ENCODE measurements around the gene PLEKHM3.
A peak's percentile ranks its signal among the peaks of the same experiment; 100 is the strongest.

The PLEKHM3 gene

GRCh38 chr2:208010506-208010905 lies 14.8 kb downstream of the PLEKHM3 start:
- H3F3A ChIP-seq (ENCODE audit: low read depth): no peaks in the 10 kb centered on the region
- H3K27me3 ChIP-seq (ENCODE audit: insufficient read depth, low read length, poor library complexity, severe bottlenecking): no peaks in the 10 kb centered on the region
- H3K9me2 ChIP-seq (replicated peaks; ENCODE audit: low read depth, low read length): no peaks in the 10 kb centered on the region
- peaks cover 37% of the 10 kb centered on the region for H3K79me2 ChIP-seq (ENCODE audit: insufficient read depth, low read length)
- no peak overlapping the region for H2AFZ ChIP-seq (ENCODE audit: low read length)
- H4K20me1 ChIP-seq (ENCODE audit: insufficient read depth, low read length, poor library complexity, severe bottlenecking): no peaks in the 10 kb centered on the region
- no peak overlapping the region for H3K9ac ChIP-seq (ENCODE audit: low read depth, low read length, poor library complexity, severe bottlenecking)
- H3K4me2 ChIP-seq (ENCODE audit: low read depth, low read length, poor library complexity, severe bottlenecking): peak overlapping the region; percentile 9
- H3K36me3 ChIP-seq (ENCODE audit: insufficient read depth, low read length): no peaks in the 10 kb centered on the region
- H3K9me3 ChIP-seq (ENCODE audit: insufficient read depth, low read depth, low read length): no peaks in the 10 kb centered on the region
- TF ChIP-seq CTCF (conservative IDR thresholded peaks at IDR 0.05; ENCODE audit: low read length) (no peak), EZH2phosphoT487 (IDR thresholded peaks at IDR 0.05; ENCODE audit: borderline replicate concordance) (no peak)
- peaks cover 43% of the 10 kb centered on the region for H3K4me1 ChIP-seq (ENCODE audit: insufficient read depth, low read length, poor library complexity, severe bottlenecking)
- H3K4me3 ChIP-seq (ENCODE audit: low read length, poor library complexity, severe bottlenecking): no peak overlapping the region

- Histone ChIP-seq H3K27me3 (ENCODE audit: insufficient read depth, low read length, poor library complexity, severe bottlenecking) (no peaks in the 10 kb centered on the region), H3F3A (ENCODE audit: low read depth) (no peaks in the 10 kb centered on the region), H3K4me3 (ENCODE audit: low read length, poor library complexity, severe bottlenecking) (no peak overlapping the region), H3K36me3 (ENCODE audit: insufficient read depth, low read length) (no peaks in the 10 kb centered on the region), H3K4me2 (ENCODE audit: low read depth, low read length, poor library complexity, severe bottlenecking) (no peak overlapping the region), H2AFZ (ENCODE audit: low read length) (no peak overlapping the region), H3K79me2 (ENCODE audit: insufficient read depth, low read length) (peaks cover 16% of the 10 kb centered on the region; the same call in 1 of the 2 replicates), H3K4me1 (ENCODE audit: insufficient read depth, low read length, poor library complexity, severe bottlenecking) (peaks cover 17% of the 10 kb centered on the region), H3K9me2 (replicated peaks; ENCODE audit: low read depth, low read length) (no peaks in the 10 kb centered on the region), H4K20me1 (ENCODE audit: insufficient read depth, low read length, poor library complexity, severe bottlenecking) (no peaks in the 10 kb centered on the region), H3K9ac (ENCODE audit: low read depth, low read length, poor library complexity, severe bottlenecking) (no peak overlapping the region), H3K9me3 (ENCODE audit: insufficient read depth, low read depth, low read length) (no peaks in the 10 kb centered on the region)
- TF ChIP-seq EZH2phosphoT487 (IDR thresholded peaks at IDR 0.05; ENCODE audit: borderline replicate concordance): no peak
- TF ChIP-seq CTCF (conservative IDR thresholded peaks at IDR 0.05; ENCODE audit: low read length): no peak
Measured at GRCh38 chr2:208006833-208007232, 18.5 kb downstream of the PLEKHM3 start.

- H4K20me1 ChIP-seq (ENCODE audit: insufficient read depth, low read length, poor library complexity, severe bottlenecking): no peaks in the 10 kb centered on the region
- TF ChIP-seq EZH2phosphoT487 (IDR thresholded peaks at IDR 0.05; ENCODE audit: borderline replicate concordance) (no peak), CTCF (conservative IDR thresholded peaks at IDR 0.05; ENCODE audit: low read length) (no peak)
- no peak overlapping the region for H3K4me3 ChIP-seq (ENCODE audit: low read length, poor library complexity, severe bottlenecking)
- H3K4me1 ChIP-seq (ENCODE audit: insufficient read depth, low read length, poor library complexity, severe bottlenecking): peaks cover 17% of the 10 kb centered on the region
- peaks cover 16% of the 10 kb centered on the region; the same call in 1 of the 2 replicates for H3K79me2 ChIP-seq (ENCODE audit: insufficient read depth, low read length)
- no peak overlapping the region for H3K4me2 ChIP-seq (ENCODE audit: low read depth, low read length, poor library complexity, severe bottlenecking)
- H2AFZ ChIP-seq (ENCODE audit: low read length): no peak overlapping the region
- no peak overlapping the region for H3K9ac ChIP-seq (ENCODE audit: low read depth, low read length, poor library complexity, severe bottlenecking)
- H3K27me3 ChIP-seq (ENCODE audit: insufficient read depth, low read length, poor library complexity, severe bottlenecking): no peaks in the 10 kb centered on the region
- no peaks in the 10 kb centered on the region for H3F3A ChIP-seq (ENCODE audit: low read depth)
- no peaks in the 10 kb centered on the region for H3K9me2 ChIP-seq (replicated peaks; ENCODE audit: low read depth, low read length)
- no peaks in the 10 kb centered on the region for H3K9me3 ChIP-seq (ENCODE audit: insufficient read depth, low read depth, low read length)
- peaks cover 4% of the 10 kb centered on the region; the same call in 1 of the 2 replicates for H3K36me3 ChIP-seq (ENCODE audit: insufficient read depth, low read length)
Measured at GRCh38 chr2:208006337-208006736, 19.0 kb downstream of the PLEKHM3 start.
